DOHH2 (cell line): Measurements from ENCODE around the gene NUAK2.

Source experiments
- CTCF ChIP-seq: fragments of 200-600 bp; sonication (generic); IDR thresholded peaks from one replicate; pipeline ENCODE4 v1.5.1; 2014; ENCODE audit warnings: antibody characterized with exemption, mild to moderate bottlenecking, low read depth, low read length; ENCODE audit not compliant: poor library complexity, severe bottlenecking
- EZH2phosphoT487 ChIP-seq: fragments of 200-600 bp; sonication (generic); IDR thresholded peaks from 2 replicates; pipeline ENCODE4 v1.6.1; 2017; ENCODE audit warnings: borderline replicate concordance, mild to moderate bottlenecking, antibody characterized with exemption, low read length, moderate library complexity, mixed read lengths

DNA sequence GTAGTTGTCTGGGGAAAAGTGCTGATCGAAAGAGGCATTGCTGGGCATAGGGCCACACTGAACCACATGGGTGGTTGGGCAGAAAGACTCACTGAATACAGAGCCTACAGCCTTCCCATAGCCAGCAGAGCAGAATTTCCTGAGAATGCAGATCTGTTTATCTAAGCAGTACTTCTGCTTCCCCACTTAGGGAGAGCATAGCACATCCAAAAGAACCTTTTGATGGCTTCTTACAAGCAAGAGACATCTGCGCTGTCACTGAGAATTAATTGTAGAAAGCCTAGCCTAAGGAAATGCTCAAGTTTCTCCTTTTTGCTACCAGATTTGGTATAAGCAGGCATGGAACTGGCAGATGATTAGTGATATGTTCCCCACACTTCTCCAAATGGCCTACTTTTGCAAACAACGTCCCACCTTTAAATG, 48.2 kb upstream of the NUAK2 start:
- TF ChIP-seq CTCF (no peak), EZH2phosphoT487 (no peak)
